ENCODE data around the gene EEA1. TPM values are rescaled to one million over a fixed set of nuclear protein-coding genes. Genes with fewer than 3 reads are reported as not detected.
"Not testable (repeated sequence)": the region's sequence is repeated elsewhere in the genome, so short reads cannot be mapped to it uniquely, and the experiment has no call there.

The EEA1 gene
- total and polyA plus RNA-seq, 9 donors, result 5.0 to 41.1 (median 32.1) TPM

DNA sequence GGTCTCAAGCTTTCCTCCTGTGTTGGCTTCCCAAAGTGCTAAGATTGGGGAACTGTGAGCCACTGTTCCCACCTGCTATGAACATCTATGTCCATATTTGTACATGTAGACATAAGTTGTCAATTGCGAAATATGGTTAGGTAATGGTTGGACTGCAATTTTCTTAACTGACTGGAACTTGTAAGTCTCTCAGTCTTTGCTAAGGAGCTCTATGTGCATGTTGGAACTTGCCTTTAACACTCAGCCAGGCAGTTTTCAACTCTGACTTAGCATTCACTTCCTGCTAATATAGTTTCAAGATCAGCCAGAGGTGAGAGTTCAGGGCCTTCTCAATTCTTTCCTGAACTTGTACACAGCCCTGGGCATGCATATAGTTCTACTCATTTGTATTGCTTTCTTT, 44.5 kb upstream of the EEA1 start:
- no peak overlapping the region for H3K27ac ChIP-seq
- no peaks in the 10 kb centered on the region for H3K4me1 ChIP-seq (ENCODE audit: insufficient read depth)
- H3K36me3 ChIP-seq, result no peaks in the 10 kb centered on the region
- TF ChIP-seq, protein P1, sequence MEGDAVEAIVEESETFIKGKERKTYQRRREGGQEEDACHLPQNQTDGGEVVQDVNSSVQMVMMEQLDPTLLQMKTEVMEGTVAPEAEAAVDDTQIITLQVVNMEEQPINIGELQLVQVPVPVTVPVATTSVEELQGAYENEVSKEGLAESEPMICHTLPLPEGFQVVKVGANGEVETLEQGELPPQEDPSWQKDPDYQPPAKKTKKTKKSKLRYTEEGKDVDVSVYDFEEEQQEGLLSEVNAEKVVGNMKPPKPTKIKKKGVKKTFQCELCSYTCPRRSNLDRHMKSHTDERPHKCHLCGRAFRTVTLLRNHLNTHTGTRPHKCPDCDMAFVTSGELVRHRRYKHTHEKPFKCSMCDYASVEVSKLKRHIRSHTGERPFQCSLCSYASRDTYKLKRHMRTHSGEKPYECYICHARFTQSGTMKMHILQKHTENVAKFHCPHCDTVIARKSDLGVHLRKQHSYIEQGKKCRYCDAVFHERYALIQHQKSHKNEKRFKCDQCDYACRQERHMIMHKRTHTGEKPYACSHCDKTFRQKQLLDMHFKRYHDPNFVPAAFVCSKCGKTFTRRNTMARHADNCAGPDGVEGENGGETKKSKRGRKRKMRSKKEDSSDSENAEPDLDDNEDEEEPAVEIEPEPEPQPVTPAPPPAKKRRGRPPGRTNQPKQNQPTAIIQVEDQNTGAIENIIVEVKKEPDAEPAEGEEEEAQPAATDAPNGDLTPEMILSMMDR (IDR thresholded peaks at IDR 0.05), result no peak
- no peak for TF ChIP-seq POLR2A (IDR thresholded peaks at IDR 0.05)
- no peak for TF ChIP-seq EP300 (IDR thresholded peaks at IDR 0.05)
- H3K4me3 ChIP-seq, result no peak overlapping the region
- 98 to 100% (median 100%) methylated on average over 1 of the region's 1 CpG for WGBS, 3 donors
- no peaks in the 10 kb centered on the region for H3K9me3 ChIP-seq
- no peak for DNase-seq
- intact Hi-C loops (cut with DNase I), result no loop called here
- no peaks in the 10 kb centered on the region for H3K27me3 ChIP-seq

DNA sequence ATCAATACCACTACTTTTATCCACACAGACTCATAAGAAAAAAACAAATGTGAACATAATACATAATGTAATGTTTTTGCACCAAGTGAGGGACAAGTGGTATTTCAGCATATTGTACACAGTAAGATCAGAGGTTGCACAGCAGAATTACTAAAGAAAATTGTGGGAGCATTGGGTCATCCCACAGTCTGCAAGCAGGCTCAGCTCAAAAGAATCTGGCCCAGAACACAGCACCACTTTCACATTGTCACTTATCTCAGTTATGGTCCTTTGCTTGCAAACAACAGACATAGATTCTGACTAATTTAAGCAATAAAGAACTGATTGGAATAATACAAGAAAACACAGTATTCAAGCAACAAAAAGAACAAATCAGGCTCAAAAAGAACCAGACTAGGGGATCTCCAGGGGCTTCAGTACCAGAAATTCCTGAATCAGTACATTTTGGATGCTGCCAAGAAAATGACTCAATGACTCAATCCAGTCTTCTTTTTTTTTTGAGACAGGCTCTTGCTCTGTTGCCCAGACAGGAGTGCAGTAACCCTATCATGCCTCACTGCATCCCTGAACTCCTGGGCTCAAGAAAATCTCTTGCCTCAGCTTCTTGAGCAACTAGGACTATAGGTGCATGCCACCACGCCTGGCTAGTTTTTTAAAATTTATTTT, 42.9 kb upstream of the EEA1 start:
- no peaks in the 10 kb centered on the region for H3K27me3 ChIP-seq
- TF ChIP-seq, protein P1 (IDR thresholded peaks at IDR 0.05), result no peak
- TF ChIP-seq EP300 (IDR thresholded peaks at IDR 0.05), result no peak
- no peak for TF ChIP-seq POLR2A (IDR thresholded peaks at IDR 0.05)
- H3K4me1 ChIP-seq (ENCODE audit: insufficient read depth), result no peaks in the 10 kb centered on the region
- intact Hi-C loops (cut with DNase I), result no loop called here
- DNase-seq, result no peak
- no peaks in the 10 kb centered on the region for H3K36me3 ChIP-seq
- 81 to 91% (median 88%) methylated on average over 1 of the region's 1 CpG for WGBS, 3 donors
- no peaks in the 10 kb centered on the region for H3K9me3 ChIP-seq
- no peak overlapping the region for H3K4me3 ChIP-seq
- no peak overlapping the region for H3K27ac ChIP-seq

DNA sequence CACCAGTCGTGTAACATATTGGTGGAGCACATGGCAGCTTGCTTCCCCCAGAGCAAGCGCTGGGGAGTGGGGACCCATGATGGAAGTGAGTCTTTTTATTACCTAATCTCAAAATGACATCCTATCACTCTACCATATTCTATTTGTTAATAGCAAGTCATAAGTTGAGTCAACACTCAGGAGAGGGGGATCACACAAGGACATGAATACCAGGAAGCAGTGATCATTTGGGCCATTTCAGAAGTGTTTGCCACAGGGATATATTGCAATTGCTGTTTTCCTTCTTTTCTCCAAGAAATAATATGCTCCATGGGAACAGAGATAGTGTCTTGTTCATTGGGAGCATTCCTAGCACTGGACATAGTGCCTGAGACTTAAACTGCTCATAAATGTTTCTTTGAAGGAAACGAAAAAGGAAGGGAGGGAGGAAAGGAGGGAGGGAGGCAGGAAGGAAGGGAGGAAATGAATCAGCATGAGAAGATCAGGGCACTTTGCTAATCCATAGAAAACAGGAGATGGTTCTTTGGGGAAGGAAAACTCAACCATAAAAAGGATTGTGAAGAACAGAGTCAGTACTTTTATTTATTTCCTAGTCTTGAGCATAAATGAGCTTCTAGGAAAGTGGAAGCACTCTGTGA, 39.2 kb upstream of the EEA1 start:
- Histone ChIP-seq H3K27ac (no peak overlapping the region), H3K4me1 (ENCODE audit: insufficient read depth) (no peaks in the 10 kb centered on the region), H3K36me3 (no peaks in the 10 kb centered on the region), H3K9me3 (no peaks in the 10 kb centered on the region), H3K4me3 (no peak overlapping the region), H3K27me3 (no peaks in the 10 kb centered on the region)
- no peak for DNase-seq
- 79 to 82% (median 81%) methylated on average over 3 of the region's 3 CpGs for WGBS, 3 donors
- TF ChIP-seq POLR2A (IDR thresholded peaks at IDR 0.05) (no peak), EP300 (IDR thresholded peaks at IDR 0.05) (no peak)
- TF ChIP-seq, protein P1 (IDR thresholded peaks at IDR 0.05), result no peak
- intact Hi-C loops (cut with DNase I), result no loop called here

DNA sequence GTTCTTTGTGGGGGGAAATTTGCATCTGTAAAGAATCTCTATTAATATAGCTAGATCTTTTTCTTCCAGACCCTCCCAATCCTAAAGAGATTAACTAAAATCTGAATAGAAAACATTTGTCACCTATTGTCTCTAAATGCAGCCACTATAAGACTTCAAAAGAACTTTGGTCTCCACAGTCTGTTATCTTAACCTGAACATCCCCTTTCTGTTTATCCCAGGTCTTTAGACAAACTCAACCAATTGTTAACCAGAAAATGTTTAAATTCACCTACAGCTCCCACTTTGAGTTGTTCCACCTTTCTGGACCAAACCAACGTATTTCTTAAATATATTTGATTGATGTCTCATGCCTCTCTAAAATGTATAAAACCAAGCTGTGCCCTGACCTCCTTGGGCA, 35.3 kb upstream of the EEA1 start:
- DNase-seq; H3K4me1 ChIP-seq (ENCODE audit: insufficient read depth); H3K9me3 ChIP-seq; H3K27ac ChIP-seq; H3K36me3 ChIP-seq; intact Hi-C loops (cut with DNase I); H3K4me3 ChIP-seq; H3K27me3 ChIP-seq: not testable (repeated sequence)
- 80 to 87% (median 84%) methylated on average over 1 of the region's 1 CpG for WGBS, 3 donors

DNA sequence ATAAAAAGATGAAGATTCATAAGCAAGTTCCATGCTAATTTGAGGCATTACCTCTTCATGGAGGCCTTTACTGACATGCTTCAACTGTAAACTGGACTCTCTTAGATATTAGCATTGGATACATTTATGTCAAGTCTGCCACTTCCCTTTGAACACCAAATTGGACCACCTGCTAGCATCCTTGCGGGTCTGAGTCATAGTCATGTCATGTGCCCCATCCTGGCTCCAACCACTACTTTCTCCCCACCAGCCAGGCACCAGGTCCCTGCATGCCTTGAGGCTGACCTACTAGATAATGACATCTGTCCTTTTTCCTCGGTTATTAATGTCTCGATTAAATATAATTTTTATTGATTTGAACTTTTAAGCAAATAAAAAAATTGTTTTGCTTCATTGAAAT, 32.9 kb upstream of the EEA1 start:
- 93 to 94% (median 94%) methylated on average over 3 of the region's 3 CpGs for WGBS, 3 donors
- H3K4me1 ChIP-seq (ENCODE audit: insufficient read depth), result no peaks in the 10 kb centered on the region
- H3K27me3 ChIP-seq, result no peaks in the 10 kb centered on the region
- no peak overlapping the region for H3K4me3 ChIP-seq
- no peak for TF ChIP-seq EP300 (IDR thresholded peaks at IDR 0.05)
- TF ChIP-seq POLR2A (IDR thresholded peaks at IDR 0.05), result no peak
- TF ChIP-seq, protein P1 (IDR thresholded peaks at IDR 0.05), result no peak
- no peaks in the 10 kb centered on the region for H3K36me3 ChIP-seq
- intact Hi-C loops (cut with DNase I), result no loop called here
- no peak for DNase-seq
- no peak overlapping the region for H3K27ac ChIP-seq
- H3K9me3 ChIP-seq, result no peaks in the 10 kb centered on the region
